GM23338 (cell line): ENCODE data around the gene EZH2.

Experiments used
- CREB1 ChIP-seq: fragments of 250-450 bp; sonication (Bioruptor Pico); IDR thresholded peaks from 2 replicates; pipeline ENCODE4 v1.5.0; 2020; ENCODE audit warnings: low read depth, mild to moderate bottlenecking, moderate library complexity
- EZH2 ChIP-seq: fragments of 200-600 bp; sonication (generic); IDR thresholded peaks from one replicate; pipeline ENCODE4 v1.8.0; 2017; ENCODE audit warnings: antibody characterized with exemption, mild to moderate bottlenecking, low read depth; ENCODE audit not compliant: unreplicated experiment
- EZH2phosphoT487 ChIP-seq: fragments of 200-600 bp; sonication (generic); IDR thresholded peaks from one replicate; pipeline ENCODE4 v1.8.1; 2018; ENCODE audit warnings: antibody characterized with exemption; ENCODE audit not compliant: unreplicated experiment
- JUNB ChIP-seq: IDR thresholded peaks from one replicate; pipeline ENCODE4 v1.6.1; 2016; ENCODE audit warnings: antibody characterized with exemption; ENCODE audit not compliant: unreplicated experiment
- NANOG ChIP-seq: IDR thresholded peaks from 2 replicates; pipeline ENCODE4 v1.6.1; 2016; ENCODE audit warnings: antibody characterized with exemption, borderline replicate concordance
- POLR2AphosphoS5 ChIP-seq: IDR thresholded peaks from 2 replicates; pipeline ENCODE4 v1.6.1; 2016; ENCODE audit warnings: antibody characterized with exemption, low read depth
- STAT1 ChIP-seq: IDR thresholded peaks from one replicate; pipeline ENCODE4 v1.6.1; 2016; ENCODE audit warnings: antibody characterized with exemption; ENCODE audit not compliant: unreplicated experiment
- ZNF114 ChIP-seq: fragments of 250-450 bp; sonication (Bioruptor Pico); IDR thresholded peaks from 2 replicates; pipeline ENCODE4 v1.5.0; 2020; ENCODE audit warnings: mild to moderate bottlenecking, moderate library complexity
- ZNF331 ChIP-seq: fragments of 250-450 bp; sonication (Bioruptor Pico); IDR thresholded peaks from 2 replicates; pipeline ENCODE4 v1.5.0; 2020; ENCODE audit warnings: low read depth, mild to moderate bottlenecking, moderate library complexity
- TF ChIP-seq, protein P1 (sequence below), 2 experiments: fragments of 200-600 bp in 1 of 2; sonication (generic) in 1 of 2; conservative IDR thresholded peaks; 2 replicates each; pipeline versions ENCODE4 v1.5.1 to v1.6.1; 2016 to 2017; ENCODE audit warnings: antibody characterized with exemption in 2 of 2, low read depth in 2 of 2, mild to moderate bottlenecking in 2 of 2, moderate library complexity in 1 of 2
- TF ChIP-seq, protein P2 (sequence below): IDR thresholded peaks from 2 replicates; pipeline ENCODE4 v1.6.1; 2016; ENCODE audit warnings: antibody characterized with exemption
- TF ChIP-seq, protein P3 (sequence below): IDR thresholded peaks from one replicate; pipeline ENCODE4 v1.6.1; 2018; ENCODE audit warnings: antibody characterized with exemption; ENCODE audit not compliant: unreplicated experiment

DNA sequence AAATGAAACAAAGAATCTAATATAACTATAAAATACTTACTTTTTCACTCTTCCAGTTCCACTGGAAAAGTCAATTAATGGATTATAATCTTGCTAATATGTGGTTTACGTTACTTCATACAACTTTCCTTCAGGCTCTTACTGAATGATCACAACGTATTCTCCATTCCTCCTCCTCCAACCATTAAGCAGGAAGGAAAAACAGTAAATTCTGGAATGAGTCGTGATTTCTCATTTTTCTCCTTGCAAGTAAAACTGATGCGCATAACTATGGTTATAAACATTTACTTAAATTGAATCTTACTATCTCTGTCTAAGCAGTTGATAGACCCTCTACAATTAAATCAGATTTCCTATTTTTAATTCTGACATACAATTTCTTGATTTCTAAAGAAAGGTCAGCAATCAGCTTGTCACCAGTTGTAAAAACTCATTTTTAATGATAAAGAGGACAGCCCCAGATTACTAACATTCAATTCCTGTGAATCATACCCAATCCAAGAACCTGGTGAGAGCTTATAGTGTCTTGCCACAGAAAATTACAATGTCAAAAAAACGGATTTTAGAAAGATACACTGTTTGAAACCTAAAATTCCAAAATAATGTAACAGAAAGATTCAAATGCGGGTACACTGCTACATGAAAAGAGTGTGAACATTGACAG is 64.3 kb downstream of the EZH2 start:
- TF ChIP-seq, protein P1, sequence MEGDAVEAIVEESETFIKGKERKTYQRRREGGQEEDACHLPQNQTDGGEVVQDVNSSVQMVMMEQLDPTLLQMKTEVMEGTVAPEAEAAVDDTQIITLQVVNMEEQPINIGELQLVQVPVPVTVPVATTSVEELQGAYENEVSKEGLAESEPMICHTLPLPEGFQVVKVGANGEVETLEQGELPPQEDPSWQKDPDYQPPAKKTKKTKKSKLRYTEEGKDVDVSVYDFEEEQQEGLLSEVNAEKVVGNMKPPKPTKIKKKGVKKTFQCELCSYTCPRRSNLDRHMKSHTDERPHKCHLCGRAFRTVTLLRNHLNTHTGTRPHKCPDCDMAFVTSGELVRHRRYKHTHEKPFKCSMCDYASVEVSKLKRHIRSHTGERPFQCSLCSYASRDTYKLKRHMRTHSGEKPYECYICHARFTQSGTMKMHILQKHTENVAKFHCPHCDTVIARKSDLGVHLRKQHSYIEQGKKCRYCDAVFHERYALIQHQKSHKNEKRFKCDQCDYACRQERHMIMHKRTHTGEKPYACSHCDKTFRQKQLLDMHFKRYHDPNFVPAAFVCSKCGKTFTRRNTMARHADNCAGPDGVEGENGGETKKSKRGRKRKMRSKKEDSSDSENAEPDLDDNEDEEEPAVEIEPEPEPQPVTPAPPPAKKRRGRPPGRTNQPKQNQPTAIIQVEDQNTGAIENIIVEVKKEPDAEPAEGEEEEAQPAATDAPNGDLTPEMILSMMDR (conservative IDR thresholded peaks at IDR 0.05; ENCODE audit: low read depth in 2 of 2): no peak
- TF ChIP-seq NANOG (no peak), POLR2AphosphoS5 (no peak), EZH2 (no peak), EZH2phosphoT487 (no peak), JUNB (no peak), CREB1 (no peak), STAT1 (no peak), ZNF331 (no peak), ZNF114 (CRISPR knock-in tag) (no peak)
- TF ChIP-seq, protein P2, sequence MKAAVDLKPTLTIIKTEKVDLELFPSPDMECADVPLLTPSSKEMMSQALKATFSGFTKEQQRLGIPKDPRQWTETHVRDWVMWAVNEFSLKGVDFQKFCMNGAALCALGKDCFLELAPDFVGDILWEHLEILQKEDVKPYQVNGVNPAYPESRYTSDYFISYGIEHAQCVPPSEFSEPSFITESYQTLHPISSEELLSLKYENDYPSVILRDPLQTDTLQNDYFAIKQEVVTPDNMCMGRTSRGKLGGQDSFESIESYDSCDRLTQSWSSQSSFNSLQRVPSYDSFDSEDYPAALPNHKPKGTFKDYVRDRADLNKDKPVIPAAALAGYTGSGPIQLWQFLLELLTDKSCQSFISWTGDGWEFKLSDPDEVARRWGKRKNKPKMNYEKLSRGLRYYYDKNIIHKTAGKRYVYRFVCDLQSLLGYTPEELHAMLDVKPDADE: no peak
- TF ChIP-seq, protein P3, sequence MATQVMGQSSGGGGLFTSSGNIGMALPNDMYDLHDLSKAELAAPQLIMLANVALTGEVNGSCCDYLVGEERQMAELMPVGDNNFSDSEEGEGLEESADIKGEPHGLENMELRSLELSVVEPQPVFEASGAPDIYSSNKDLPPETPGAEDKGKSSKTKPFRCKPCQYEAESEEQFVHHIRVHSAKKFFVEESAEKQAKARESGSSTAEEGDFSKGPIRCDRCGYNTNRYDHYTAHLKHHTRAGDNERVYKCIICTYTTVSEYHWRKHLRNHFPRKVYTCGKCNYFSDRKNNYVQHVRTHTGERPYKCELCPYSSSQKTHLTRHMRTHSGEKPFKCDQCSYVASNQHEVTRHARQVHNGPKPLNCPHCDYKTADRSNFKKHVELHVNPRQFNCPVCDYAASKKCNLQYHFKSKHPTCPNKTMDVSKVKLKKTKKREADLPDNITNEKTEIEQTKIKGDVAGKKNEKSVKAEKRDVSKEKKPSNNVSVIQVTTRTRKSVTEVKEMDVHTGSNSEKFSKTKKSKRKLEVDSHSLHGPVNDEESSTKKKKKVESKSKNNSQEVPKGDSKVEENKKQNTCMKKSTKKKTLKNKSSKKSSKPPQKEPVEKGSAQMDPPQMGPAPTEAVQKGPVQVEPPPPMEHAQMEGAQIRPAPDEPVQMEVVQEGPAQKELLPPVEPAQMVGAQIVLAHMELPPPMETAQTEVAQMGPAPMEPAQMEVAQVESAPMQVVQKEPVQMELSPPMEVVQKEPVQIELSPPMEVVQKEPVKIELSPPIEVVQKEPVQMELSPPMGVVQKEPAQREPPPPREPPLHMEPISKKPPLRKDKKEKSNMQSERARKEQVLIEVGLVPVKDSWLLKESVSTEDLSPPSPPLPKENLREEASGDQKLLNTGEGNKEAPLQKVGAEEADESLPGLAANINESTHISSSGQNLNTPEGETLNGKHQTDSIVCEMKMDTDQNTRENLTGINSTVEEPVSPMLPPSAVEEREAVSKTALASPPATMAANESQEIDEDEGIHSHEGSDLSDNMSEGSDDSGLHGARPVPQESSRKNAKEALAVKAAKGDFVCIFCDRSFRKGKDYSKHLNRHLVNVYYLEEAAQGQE: no peak
